HG02763 (cell line): ENCODE measurements around the gene IRF2.
A peak's percentile ranks its signal among the peaks of the same experiment; 100 is the strongest.

Experiments
- ATAC-seq: cut with Tn5 transposase; IDR thresholded peaks from one replicate; pipeline ENCODE4 v1.9.1; 2021; ENCODE audit warnings: mild to moderate bottlenecking, moderate library complexity; ENCODE audit not compliant: unreplicated experiment

The IRF2 gene

DNA sequence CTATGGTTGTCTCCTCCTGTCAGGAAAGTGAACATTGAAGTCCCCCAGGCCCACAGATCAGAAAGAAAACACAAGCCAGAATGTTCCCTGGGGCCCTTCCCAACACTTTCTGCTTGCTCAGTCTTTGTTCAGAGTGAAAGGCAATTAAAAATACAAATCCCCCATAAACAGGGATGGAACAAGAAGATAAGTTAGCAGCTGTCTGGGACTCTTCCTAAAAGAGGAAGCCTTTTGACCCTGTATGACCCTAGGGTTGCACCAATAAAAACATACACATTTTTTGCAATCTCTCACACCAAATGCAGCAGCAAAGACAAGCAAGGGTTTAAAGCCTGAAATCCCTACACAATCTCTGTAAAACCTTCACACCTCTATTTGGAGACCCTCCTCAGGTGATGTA, 22.6 kb downstream of the IRF2 start:
- ATAC-seq = no peak

DNA sequence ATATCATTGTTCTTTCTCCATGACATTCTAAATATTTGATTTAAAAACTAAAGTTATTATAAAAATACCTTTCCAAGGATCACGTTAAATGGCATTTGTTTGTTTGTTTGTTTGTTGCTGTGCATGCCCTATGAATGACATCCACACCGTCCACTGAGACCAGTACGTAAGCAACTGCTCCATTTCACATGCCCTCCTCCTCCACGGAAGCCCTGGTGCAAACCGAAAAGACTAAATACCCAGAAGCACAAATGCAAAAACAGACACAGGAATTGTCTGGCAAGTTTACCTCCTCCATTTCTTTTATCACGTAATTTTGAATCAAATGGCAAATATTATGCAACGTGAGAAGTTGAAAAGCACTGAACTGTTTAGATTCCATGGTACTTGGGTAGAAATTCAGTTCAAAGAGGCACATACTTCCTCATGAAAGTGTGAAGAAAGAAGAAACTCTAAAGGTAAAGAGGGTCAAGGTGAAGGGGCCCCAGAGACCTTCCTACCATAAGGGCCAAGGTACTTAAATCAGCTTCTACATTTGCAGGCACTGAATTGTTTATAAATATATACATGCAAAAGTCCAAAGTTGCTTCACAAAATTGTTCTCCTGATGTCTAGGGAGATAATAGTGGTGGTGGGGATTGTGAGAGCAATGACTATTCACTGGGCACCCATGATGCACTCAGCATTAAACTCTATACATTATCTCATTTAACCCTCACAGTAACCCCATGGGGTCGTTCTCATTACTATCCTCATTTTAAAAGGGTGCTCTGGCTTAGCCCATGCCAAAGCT, 23.4 kb downstream of the IRF2 start:
- ATAC-seq = no peak

DNA sequence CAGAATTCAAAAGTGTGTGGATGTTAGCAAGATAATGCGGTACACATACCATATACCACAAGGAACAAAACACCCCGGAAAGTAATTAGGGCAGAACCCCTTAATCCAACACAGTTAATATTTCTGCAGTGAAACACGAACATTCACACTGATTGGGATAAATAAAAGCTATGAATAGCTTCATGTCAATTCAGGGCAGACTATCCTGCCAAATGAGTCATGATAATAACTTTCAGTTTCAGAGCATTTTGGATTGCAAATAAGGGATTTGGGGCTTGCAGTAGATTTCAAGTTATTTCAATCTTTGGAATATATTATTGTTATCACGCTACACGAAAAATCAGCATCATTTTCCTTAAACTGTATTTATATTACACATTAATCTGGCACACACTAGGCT, 24.3 kb downstream of the IRF2 start:
- ATAC-seq = no peak

DNA sequence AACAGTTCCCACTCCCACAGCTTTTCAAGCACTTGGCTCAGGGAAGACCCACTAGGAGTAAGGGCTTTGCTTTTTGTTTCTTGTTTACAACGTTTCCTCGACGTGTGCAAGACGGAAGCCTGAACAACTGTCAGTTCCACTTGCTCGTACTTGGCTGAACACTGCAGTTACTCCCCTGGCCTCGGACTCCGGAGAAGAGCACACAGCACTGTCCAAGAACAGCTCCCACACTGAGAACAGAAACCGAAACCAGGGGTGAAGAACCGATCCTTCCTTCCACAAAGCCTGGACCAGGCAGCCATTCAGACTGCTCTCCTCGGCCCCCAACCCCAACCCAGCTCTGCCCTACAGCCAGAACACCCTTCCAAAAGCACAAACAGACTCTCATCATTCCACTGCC, 25.5 kb downstream of the IRF2 start:
- peak; percentile 39 for ATAC-seq

DNA sequence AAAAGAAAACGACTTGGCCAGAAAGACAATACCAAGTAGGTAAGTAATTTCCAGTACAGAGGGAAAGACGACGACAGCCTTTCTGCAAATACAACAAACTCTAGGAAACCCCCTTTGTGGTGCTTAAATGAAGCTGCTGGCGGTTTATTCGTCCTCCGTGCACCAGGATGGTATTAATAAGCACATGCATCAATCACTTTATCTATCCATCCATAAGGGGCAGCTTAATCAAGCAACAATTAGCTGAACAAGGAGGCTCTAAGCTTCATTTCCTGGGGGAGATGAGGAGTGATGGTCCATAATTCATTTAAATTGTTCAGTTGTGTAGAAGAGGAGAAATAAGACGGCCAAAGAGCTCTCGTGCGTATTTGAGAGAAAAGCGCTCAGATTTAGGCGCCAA, 26.2 kb downstream of the IRF2 start:
- no peak for ATAC-seq

DNA sequence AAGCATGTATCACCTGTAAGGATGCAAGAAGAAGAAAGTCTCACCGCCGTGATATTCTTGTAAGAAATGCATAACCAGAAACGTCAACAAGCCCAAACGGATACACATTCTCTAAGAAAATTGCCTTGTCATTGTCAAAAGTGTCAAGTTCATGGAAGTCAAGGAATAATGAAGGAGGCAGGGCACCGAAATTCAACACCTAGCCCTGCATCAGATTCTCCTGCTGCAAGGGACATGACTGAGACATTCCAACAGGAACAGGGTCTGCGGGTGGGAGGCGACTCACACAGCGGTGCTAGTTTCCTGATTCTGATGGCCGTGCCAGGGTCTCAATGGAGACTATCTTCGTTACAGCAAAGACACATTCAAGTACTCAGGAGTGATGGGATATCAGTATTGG, 26.7 kb downstream of the IRF2 start:
- ATAC-seq = no peak

DNA sequence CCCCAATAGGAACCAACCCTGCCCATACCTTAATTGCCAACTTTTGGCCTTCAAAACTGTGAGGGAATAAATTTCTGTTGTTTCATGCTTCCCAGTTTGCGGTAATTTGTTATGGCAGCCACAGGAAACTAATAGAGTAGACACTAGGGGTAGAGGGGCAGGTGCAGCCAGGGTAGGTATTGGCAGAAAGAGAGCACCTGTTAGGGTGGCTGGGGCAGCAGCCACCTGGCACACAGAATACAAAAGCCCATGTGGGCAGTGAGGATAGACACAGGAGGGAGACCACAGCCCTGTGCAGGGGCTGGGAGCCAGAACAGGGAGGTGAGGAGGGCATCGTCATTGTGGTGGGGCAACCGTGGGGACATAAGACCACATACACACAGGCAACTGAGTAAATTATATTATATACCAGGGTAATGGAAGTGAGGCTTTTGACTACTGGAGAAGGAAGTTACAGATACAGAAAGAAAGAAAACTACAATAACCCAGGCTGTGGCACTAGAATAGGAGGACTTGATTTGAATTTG, 28.2 kb downstream of the IRF2 start:
- ATAC-seq = no peak

DNA sequence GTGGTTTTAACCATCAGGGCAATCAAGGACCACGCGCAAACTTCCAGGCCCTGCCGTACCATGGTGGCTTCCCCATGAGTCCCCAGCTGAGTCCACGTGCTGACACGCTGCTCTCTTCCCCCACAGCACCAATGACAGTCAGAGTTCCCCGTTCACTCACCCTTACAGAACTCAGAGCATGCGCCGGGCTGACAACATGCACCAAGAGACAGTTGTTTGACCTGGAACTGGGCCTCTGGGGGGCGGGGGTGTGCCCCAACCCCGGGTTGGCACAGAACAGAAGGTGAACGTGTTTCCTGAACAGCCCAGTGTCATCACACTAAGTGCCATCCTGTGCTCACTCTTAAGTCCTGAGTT, 29.4 kb downstream of the IRF2 start:
- no peak for ATAC-seq

DNA sequence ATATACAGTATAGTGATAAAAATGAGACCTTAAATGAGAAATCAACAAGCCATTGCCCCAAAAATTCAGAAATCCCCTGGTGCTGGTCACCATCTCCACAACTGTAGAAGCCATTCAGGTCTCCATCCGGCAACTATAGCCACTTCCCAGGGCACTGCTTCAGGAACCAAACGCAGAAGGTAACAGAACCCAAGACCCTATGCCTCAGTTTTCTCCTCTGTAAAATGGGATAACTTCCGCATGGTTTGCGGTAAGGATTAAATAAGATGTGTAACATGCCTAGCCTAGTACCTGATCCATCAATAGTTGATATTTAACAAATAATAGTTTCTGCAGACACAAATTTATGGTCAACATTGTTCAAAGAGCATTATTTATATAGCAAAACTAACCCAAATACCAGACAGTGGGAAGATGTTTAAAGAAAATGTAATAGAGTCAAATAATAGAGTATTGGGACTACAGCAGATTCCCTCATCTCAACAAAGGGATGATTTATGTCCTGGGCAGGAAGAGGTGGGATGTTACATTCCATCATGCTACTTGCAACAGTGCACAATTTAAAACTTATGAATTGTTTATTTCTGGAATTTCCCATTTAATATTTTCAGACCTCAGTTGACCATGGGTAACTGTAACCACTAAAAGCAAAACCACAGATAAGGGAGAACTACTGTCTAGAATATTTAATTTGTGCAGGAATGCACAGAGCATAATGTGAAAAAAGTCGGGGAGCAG, 30.0 kb downstream of the IRF2 start:
- no peak for ATAC-seq

DNA sequence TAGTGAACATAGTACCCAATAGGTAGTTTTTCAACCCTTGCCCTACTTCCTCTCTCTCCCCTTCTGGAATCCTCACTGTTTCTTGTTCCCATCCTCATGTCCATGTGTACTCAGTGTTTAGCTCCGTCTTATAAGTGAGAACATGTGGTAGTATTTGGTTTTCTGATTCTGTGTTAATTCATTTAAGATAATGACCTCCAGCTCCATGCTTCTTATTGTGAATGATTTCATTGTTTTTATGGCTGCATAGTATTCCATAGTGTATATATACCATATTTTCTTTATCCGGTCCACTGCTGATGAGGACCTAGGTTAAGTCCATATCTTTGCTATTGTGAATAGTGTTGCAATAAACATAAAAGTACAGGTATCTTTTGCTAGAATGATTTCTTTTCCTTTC, 31.0 kb downstream of the IRF2 start:
- ATAC-seq = no peak

DNA sequence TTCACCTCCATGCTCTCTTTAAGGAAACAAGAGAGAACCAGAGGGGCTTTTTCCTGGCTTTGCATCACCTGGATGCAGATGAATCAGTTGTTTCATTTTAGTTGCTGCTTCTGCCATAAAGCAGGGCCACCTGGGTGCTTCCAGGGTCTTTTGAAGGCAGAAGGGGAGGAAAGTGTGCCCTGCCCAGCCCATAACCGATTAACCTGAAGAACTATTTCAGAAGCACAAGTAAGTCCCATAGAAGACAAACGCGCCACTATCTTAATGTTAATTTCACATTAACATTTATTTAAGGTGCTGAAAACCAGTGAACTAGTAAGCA, 32.1 kb downstream of the IRF2 start:
- no peak for ATAC-seq

DNA sequence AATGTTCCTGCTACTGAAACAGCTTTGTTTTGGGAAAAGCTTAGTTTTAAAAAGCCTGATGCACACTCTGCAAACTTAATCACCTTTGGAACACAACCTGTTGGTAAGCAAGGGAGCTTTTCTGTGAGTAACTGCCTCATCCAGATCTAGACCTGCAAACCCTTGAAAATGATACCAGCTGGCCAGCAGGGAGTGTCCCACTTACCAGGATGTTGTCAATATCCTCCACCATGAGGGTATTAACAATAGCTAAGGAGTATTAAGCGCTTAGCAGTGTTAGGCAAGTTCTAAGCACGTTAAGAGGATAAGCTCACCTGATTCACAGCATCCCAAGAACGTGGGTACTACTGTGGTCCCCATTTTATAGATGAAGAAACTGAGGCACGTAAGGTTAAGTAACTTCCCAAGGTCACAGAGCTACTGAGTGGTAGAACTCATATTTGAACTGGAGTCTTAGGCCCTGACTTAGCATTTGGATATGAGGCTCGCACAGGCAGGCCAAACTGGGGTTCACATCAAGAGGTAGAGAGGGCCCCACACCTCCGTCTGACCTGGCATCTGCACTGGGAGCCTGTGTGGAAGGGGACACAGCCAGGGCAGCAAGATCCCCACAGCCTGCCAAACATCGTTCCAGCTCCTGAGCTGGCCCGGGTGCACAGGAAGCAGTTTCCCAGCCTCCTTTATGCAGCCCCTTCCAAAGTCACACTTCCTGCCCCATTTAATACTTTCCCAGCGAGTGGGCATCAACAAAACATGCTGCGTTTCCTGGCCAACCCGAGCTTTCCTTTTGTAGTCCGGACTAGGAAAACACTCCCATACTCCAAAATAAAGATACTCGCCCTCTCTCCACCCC, 32.7 kb downstream of the IRF2 start:
- ATAC-seq = no peak

DNA sequence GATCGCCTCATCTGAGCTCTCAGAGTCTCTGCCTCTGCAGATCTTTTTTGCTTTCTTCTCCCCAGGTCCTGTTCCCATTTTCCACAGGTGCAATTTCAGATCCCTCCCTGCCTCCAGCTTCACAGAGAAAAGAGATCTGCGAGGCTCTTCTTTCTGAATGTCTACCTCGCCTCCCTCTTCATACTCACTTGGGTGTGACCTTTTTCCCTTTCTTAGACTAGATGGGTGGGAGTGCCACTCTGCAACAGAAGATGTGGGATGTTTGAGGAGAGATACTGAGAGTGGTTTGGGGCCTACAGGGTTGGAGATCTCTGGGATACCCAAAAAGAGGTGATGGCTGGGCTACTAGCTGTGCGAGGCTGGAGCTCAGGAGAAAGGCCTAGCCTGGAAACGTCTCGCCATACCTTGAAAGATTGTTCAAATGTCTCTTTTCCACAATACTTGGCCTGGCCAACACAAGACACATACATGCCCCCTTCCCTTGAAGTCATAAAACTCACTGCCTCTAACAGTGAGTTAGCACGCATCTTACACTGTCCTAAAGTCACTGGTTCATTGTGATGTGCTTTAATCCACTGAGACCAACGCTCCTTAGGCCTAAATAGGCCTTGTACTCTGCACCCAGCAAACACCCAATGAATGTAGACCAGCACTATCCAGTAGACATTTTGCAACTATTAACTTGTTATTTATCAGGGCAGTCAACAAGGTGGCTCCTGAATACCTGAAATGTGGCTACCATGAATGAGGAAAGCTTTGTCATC, 33.6 kb downstream of the IRF2 start:
- no peak for ATAC-seq

DNA sequence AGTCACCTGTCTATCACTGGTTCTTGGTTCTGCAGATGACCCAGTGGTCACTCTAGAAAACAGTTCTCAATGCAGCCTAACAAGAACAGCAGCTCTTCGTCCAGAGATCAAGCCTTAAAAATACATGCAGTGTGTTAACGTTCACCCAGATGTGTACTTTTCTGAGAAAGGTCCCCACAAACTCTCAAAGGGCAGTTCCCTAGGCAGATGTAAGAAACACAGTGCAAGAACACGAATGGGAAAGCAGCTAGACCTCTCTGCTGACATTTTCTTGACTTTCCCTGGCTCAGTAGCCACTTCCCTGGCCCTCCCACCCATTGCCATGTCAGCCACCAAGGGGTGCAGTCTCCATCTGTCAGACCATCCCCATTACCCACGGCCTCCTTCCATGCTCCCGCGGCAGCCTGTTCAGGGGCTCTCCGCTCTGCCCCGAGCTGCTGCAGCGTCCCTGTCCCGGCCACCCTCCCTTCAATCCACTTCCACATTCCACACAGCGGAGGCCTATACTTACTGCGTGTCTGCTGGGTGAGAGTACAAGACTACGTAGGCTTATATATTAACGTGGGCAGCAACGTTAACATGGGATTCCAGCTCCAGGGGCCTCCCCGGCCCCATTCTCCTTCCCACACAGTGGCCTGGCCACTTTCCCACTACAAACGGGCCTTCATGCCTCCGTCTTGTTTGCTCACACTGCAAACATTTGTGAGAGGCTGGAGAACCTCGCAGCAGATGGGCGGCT, 34.3 kb downstream of the IRF2 start:
- no peak for ATAC-seq

DNA sequence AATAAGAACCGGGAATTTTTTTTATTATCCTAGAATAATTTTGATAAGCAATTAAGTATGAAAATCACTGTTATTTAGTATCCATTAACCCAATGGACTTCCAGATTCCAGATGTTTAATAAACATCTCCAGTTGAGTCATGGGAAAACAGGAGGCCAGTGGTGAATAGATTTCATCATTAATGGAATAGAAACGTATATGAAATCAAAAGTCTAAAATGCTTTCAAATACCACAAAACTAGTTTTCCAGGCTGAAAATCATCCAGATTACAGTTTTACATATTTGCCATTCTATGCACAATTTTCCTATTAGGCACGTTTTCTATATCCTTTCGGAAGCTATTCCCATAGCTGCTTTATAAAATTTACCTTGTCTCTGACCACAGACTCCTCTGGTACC, 35.0 kb downstream of the IRF2 start:
- ATAC-seq = no peak

DNA sequence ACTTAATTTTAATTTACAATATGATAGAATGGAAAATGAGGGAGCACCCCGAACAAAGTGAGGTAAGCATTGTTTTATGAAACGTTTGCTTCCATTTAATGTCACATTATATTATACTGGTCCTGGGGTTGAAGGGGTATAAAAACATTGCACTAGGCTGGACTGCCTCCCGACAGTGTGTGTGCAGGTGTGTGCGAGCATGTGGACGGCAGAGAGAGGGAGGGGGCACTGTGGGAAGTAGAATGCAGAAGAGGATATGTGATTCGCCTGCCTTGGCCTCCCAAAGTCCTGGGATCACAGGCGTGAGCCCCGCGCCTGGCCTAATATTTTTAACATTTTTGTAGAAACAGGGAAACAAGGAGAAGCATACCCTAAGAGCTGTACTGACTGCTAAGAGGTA, 36.0 kb downstream of the IRF2 start:
- ATAC-seq = no peak

DNA sequence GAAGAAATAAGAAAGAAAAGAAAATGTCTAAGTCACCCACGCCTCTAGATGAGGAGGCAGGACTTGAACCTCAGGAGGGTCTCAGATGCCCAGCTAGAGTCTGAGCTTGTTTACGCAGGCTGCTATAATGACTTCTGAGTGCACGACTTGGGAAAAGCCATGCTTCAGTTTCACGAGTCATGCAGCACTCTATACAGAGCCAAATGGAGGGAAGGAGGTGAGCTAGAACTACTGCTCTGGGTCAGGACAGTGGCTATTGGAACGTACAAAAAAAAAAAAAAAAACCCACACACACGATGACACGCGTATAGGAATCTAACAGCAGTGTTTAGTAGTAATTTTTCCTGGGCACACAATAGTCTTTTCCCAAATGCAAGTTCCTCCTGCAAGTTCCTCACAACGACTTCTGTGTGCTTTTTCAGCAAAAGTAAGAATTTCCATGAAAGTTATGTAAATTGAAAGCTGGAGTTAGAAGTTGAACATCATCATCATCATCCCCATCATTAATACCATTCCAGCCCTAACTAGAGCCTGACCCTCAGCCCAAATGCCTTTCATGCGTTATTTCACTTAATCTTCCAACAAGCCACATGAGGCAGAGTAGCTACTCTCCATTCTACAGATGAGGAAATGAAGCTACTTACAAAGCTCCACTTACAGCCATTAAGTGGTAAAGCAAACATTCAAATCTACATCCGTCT, 36.6 kb downstream of the IRF2 start:
- ATAC-seq = no peak

DNA sequence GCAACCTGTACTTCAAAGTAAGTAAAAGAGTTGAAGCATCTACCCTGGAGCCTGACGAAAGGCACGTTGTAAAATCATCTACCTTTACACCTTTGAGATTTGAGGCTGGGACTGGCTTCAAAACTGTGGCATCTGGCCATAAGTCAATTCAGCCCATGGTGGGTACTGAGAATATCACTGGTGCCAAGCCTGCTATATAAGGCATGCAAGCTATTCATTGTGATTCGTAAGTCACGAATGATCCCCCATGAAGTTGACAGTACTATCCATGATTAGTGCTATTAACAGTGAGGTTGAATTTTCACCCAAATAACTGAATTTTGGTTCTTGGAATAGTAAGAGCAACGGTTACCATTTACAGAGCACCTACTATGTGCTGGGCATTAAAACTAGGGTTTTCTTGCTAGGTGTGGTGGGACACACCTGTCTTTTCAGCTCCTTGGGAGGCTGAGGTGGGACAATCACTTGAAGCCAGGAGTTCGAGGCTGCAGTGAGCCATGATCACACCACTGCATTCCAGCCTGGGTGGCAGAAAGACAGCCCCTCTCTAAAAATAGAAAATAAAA, 39.8 kb downstream of the IRF2 start:
- no peak for ATAC-seq

DNA sequence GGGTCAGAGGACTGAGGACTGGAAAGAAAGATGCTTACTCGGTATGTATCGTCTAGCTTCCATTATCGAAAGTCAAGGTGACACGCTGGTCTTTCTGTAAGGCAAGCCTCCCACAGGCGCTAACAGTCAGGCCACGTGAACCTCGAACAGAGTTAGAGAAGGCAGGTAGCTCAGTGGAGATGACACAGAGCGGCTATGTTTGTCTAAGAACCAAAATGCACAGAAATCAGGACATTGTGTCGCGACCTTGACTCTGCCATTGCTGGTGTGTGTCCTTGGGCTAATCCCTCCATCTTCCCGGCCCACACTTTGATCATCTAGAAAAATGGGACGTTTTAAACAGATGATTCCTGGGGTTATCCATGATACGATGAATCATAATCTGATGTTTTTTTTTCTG, 40.3 kb downstream of the IRF2 start:
- no peak for ATAC-seq
